Adipocyte (in vitro differentiated cells): ENCODE results near the gene ZNF346.
A peak's percentile ranks its signal among the peaks of the same experiment; 100 is the strongest.
"Not testable (repeated sequence)": the region's sequence is repeated elsewhere in the genome, so short reads cannot be mapped to it uniquely, and the experiment has no call there.

Experiments
- DNase-seq: peaks from one replicate; pipeline ENCODE4 v3.0.0-alpha.2; 2015; ENCODE audit warnings: low read depth
- H3K27me3 ChIP-seq: replicated peaks from 2 replicates; pipeline ENCODE4 v1.7.0; 2013; ENCODE audit warnings: mild to moderate bottlenecking, low read length, moderate library complexity; ENCODE audit not compliant: control insufficient read depth, insufficient read depth
- H3K36me3 ChIP-seq: 2 replicates; pipeline ENCODE4 v1.7.0; 2013; ENCODE audit warnings: low read length, mild to moderate bottlenecking, moderate library complexity; ENCODE audit not compliant: control insufficient read depth, insufficient read depth, severe bottlenecking
- H3K4me1 ChIP-seq: 2 replicates; pipeline ENCODE4 v1.7.0; 2013; ENCODE audit warnings: mild to moderate bottlenecking, low read length, moderate library complexity; ENCODE audit not compliant: control insufficient read depth, insufficient read depth
- H3K4me3 ChIP-seq: 2 replicates; pipeline ENCODE4 v1.7.0; 2013; ENCODE audit warnings: mild to moderate bottlenecking, low read length, moderate library complexity
- H3K9ac ChIP-seq: 2 replicates; pipeline ENCODE4 v1.7.0; 2013; ENCODE audit warnings: mild to moderate bottlenecking, low read length, moderate library complexity
- H3K9me3 ChIP-seq: 2 replicates; pipeline ENCODE4 v1.7.0; 2013; ENCODE audit warnings: mild to moderate bottlenecking, low read length, moderate library complexity; ENCODE audit not compliant: control insufficient read depth

The ZNF346 gene

DNA sequence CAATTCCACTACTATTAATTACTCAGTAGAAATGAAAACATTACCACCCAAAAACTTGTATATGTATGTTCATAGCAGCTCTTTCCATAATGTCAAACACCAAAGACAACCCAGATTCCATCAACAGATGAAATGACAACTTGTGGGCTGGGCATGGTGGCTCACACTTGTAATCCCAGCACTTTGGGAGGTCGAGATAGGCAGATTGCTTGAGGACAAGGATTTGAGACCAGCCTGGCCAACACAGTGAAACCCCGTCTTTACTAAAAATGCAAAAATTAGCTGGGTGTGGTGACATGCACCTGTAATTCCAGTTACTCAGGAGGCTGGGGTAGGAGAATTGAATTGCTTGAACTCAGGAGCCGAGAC, 27.4 kb upstream of the ZNF346 start:
- Histone ChIP-seq H3K4me3 (peak overlapping the region; percentile 19), H3K4me1 (peaks cover 28% of the 10 kb centered on the region), H3K27me3 (no peaks in the 10 kb centered on the region), H3K9ac (peak overlapping the region; percentile 40), H3K36me3 (no peaks in the 10 kb centered on the region), H3K9me3 (no peaks in the 10 kb centered on the region)
- no peak for DNase-seq

DNA sequence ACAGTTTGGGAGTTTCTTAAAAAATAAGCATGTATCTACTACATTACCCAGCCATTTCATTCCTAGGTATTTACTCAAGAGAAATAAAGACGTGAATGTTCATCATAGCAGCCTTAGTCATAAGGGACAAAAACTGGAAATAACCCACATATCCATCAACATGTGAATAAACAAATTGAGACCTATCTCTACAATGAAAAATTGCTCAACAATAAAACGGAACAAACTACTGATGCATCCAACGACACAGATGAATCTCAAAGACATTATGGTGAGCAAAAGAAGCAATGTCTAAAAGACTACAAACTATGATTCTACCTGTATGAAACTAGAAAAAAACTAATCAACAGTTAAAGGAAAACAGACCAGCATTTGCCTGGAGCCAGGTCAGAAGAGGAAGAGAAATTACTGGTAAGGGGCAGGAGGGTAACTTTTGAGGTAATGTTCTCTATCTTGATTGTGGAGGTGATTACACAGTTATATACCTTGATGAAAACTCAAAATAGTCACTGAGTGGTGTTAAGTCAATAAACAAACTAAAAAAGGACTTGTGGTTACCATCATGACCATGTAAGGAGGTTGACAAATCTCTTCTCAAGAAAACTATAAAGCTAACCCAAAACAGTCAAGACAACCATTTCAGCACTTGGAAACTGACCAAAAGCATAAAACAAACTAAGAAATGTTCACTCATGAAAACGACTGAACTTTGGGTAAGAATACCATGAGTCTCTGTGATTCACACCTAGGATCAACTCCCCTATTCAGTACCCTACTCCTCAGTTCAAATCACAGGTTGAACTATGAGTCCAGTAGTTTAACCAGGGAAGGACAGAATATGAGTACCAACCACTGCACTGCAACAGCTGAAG, 26.4 kb upstream of the ZNF346 start:
- H3K9ac ChIP-seq = no peak overlapping the region
- H3K36me3 ChIP-seq = no peaks in the 10 kb centered on the region
- DNase-seq = peak; percentile 44
- no peaks in the 10 kb centered on the region for H3K27me3 ChIP-seq
- H3K4me1 ChIP-seq = peaks cover 28% of the 10 kb centered on the region
- H3K4me3 ChIP-seq = no peak overlapping the region
- no peaks in the 10 kb centered on the region for H3K9me3 ChIP-seq

DNA sequence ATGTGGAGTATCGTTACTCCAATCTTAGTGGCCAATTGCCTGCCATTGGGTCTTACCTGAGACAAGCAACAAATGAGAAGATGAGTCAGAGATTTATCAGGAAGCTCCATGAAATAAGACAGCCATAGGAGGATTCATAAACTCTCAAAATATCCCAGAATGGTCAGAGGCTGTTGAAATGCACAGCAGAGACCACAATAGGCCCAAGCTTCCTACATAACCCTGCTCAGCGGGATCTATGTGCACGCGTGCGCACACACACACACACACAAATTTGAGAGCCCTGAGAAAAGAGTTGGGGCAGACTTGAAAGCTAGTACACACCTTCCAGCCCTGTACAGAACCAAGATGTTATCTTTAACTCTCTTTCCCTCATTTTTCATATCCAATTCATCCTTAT, 25.7 kb upstream of the ZNF346 start:
- Histone ChIP-seq H3K27me3 (no peaks in the 10 kb centered on the region), H3K9me3 (no peaks in the 10 kb centered on the region), H3K36me3 (no peaks in the 10 kb centered on the region), H3K4me1 (peaks cover 28% of the 10 kb centered on the region), H3K4me3 (no peak overlapping the region), H3K9ac (no peak overlapping the region)
- DNase-seq = no peak

DNA sequence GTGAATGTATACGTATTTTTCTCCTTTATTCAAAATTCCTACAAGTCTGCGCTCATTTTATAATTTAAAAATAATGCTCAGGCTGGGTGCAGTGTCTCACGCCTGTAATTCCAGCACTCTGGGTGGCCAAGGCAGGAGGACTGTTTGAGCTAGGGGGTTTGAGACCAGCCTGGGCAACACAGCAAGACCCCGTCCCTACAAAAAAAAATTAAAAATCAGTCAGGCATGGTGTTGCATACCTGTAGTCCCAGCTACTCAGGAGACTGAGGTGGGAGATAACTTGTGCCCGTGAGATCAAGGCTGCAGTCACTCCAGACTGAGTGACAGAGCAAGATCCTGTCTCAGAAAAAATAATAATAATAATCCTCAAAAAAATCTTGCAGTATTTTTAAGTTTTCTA, 23.7 kb upstream of the ZNF346 start:
- no peak for DNase-seq
- Histone ChIP-seq H3K4me3 (no peak overlapping the region), H3K4me1 (peaks cover 31% of the 10 kb centered on the region), H3K36me3 (no peaks in the 10 kb centered on the region), H3K9ac (no peak overlapping the region), H3K9me3 (no peaks in the 10 kb centered on the region), H3K27me3 (no peaks in the 10 kb centered on the region)

DNA sequence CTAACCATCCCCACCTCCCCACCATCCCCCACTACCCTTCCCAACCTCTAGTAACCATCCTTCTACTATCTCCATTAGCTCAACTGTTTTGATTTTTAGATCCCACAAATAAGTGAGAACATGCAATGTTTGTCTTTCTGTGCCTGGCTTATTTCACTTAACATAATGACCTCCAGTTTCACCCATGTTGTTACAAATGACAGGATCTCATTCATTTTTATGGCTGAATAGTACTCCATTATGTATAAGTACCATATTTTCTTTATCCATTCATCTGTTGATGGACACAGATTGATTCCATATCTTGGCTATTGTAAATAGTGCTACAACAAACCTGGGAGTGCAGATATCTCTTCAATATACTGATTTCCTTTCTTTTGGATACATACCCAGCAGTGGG, 23.0 kb upstream of the ZNF346 start:
- not testable (repeated sequence) for H3K9ac ChIP-seq, H3K4me3 ChIP-seq, DNase-seq, H3K36me3 ChIP-seq, H3K9me3 ChIP-seq, H3K27me3 ChIP-seq
- peaks cover 28% of the 10 kb centered on the region for H3K4me1 ChIP-seq

DNA sequence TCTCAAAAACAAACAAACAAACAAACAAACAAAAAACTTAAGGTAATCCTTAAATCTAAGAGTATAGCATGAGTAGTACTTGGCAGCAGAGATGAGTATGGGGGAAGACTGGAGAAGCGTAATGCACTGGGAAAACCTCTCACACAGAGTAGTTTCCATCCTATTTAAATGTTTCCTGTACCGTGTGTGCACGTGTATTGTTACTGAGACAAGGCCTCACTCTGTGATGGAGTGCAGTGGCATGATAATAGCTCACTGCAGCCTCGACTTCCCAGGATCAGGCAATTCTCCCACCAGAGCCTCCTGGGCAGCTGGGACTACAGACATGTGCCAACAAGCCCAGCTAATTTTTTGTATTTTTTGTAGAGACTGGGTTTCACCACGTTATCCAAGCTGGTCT, 18.8 kb upstream of the ZNF346 start:
- Histone ChIP-seq H3K27me3 (no peaks in the 10 kb centered on the region), H3K9ac (no peak overlapping the region), H3K36me3 (no peaks in the 10 kb centered on the region), H3K4me1 (peaks cover 15% of the 10 kb centered on the region), H3K9me3 (no peaks in the 10 kb centered on the region), H3K4me3 (no peak overlapping the region)
- DNase-seq = no peak

DNA sequence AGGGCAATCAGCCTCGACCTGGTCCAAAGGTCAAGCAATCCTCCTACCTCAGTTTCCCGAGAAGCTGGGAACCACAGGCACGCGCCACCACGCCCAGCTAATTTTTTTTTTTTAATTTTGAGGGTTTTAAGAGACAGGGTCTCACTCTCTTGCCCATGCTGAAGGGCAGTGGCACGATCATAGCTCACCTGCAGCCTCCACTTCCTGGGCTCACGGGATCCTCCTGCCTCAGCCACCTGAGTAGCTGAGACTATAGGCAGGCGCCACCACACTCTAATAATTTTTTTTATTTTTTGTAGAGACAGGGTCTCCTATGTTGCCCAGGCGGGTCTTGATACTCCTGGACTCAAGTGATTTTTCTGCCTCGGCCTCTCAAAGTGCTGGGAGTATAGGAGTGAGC, 17.5 kb upstream of the ZNF346 start:
- Histone ChIP-seq H3K9ac (peak overlapping the region; percentile 91), H3K4me1 (peaks cover 15% of the 10 kb centered on the region), H3K4me3 (peak overlapping the region; percentile 91), H3K27me3 (no peaks in the 10 kb centered on the region), H3K36me3 (no peaks in the 10 kb centered on the region), H3K9me3 (no peaks in the 10 kb centered on the region)
- DNase-seq = no peak

DNA sequence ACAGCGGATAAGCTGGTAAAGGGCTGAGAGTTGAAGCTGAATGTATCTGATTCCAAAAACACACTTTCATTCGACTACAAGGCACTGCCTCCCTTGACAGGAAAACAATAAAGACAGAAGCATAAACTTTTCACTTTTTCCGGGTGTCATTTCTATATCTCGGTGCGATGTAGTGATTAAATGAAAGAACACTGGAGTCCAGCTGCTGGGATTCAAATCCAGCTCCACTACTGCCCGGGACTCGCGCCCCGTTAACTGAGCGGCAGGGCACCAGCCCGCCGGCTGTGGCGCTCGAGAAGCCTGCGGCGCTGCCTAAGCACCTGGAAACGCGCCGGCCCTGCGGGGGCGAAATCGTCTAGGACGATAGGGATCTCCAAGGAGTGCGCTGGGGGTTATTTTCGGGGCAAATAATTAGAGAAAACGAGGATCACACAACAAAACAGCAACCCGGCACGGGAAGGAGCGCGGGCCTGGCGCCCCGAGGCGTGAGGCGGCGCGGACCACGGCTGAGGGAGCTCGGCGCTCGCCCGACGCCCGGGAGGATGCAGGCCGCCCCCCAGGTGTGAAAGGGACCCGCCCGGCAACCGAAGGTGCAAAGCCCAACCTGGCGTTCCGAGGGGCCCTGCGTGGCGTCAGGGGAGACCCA, 16.8 kb upstream of the ZNF346 start:
- Histone ChIP-seq H3K4me1 (peaks cover 15% of the 10 kb centered on the region), H3K9ac (peak overlapping the region; percentile 91), H3K36me3 (no peaks in the 10 kb centered on the region), H3K9me3 (no peaks in the 10 kb centered on the region), H3K27me3 (no peaks in the 10 kb centered on the region), H3K4me3 (peak overlapping the region; percentile 91)
- peak; percentile 88 for DNase-seq

DNA sequence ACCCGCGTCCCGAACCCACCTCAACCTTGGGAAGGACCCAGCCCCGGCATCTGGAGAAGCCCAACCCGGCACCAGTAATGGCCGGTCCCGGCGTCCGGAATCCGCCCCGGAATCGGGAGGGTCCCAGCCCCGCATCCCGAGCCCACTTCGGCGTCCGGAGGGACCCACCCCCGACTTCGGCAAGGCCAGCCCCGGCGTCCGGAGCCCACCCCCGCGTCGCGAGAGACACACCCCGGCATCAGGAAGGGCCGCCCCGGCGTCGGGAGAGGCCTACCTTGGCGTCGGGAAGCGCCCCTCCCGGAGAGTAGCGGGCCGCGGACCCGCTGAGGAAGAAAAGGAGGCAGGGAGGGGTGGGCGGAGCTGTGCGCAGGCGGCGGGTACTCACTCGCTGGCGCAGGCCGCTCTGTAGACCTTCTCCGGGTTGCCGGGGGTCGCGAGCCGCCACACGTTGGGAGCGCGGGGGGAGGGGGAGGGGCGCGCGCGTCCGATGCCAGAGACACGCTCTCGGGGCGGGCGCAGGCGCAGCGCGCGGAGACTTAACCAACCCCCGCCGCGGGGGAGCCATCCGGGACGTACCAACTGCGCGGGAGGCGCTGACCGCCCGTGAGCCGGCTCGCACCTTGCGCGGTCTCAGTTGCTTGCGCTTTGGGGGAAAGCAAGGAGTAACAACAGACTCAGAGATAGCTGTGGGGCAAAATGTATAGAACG, 16.1 kb upstream of the ZNF346 start, which contains the start of gene UIMC1:
Gene UIMC1, minus strand, starts transcription at position 515 of the 708 bp plus-strand sequence. CDS start 24,164 bp downstream, outside the sequence.
- H3K27me3 ChIP-seq = no peaks in the 10 kb centered on the region
- H3K4me3 ChIP-seq = peak within 1 kb of the TSS; percentile 91
- H3K9me3 ChIP-seq = no peaks in the 10 kb centered on the region
- peaks cover 15% of the 10 kb centered on the region for H3K4me1 ChIP-seq
- DNase-seq = peak; percentile 96
- H3K9ac ChIP-seq = peak within 1 kb of the TSS; percentile 91
- H3K36me3 ChIP-seq = no peaks in the 10 kb centered on the region

DNA sequence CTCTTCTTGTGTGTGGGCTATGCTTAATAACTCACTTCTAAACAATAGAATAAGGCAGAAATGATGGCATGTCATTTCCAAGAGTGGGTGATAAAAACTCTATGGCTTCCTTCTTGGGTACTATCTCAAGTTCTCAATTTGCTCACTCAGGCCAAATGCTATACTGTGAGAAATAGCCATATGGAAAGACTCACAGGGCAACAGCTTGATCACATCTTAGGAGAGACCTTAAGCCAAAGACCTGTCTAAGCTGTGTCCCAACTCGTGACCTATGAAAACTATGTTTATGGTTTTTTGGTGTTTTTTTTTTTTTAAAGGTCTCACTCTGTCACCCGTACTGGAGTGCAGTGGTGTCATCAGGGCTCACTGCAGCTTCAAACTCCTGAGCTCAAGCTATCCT, 13.8 kb upstream of the ZNF346 start:
- Histone ChIP-seq H3K27me3 (no peaks in the 10 kb centered on the region), H3K36me3 (no peaks in the 10 kb centered on the region), H3K9ac (no peak overlapping the region), H3K9me3 (no peaks in the 10 kb centered on the region), H3K4me1 (peaks cover 19% of the 10 kb centered on the region), H3K4me3 (no peak overlapping the region)
- DNase-seq = no peak

DNA sequence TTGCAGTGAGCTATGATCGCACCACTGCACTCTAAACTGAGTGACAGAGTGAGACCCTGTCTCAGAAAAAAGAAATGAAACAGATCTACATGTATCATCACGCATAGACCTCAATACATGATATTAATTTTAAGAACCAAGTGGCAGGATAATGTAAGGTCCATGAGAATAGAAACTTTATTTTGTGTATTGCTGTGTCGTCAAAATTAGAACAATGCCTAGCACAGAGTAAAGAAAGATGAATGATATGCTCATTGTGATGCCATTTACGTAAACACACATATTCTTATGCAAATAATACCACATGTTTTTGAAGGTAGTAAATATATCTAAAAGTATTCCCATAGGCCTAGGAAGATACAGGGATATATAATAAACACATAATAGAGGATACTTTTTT, 12.3 kb upstream of the ZNF346 start:
- H3K36me3 ChIP-seq = no peaks in the 10 kb centered on the region
- H3K4me3 ChIP-seq = no peak overlapping the region
- no peaks in the 10 kb centered on the region for H3K9me3 ChIP-seq
- H3K4me1 ChIP-seq = peaks cover 9% of the 10 kb centered on the region
- H3K9ac ChIP-seq = no peak overlapping the region
- DNase-seq = no peak
- no peaks in the 10 kb centered on the region for H3K27me3 ChIP-seq
